GM12878 (cell line): ENCODE results near the gene GATAD2B. TPM values are rescaled to one million over a fixed set of nuclear protein-coding genes. Genes with fewer than 3 reads are reported as not detected.

Source experiments
- ATAC-seq: fragments of 200-7000 bp; cut with Tn5 transposase; 3 replicates; pipeline ENCODE4 v1.9.1; 2020; ENCODE audit warnings: mild to moderate bottlenecking, moderate library complexity
- BruUV-seq: library from RNA; stranded (reverse); fragments of 400-500 nt; replicated peaks from 2 replicates; lab custom pipeline; 2021; lab: Mats Ljungman, UMichigan
- CTCF ChIA-PET: fragments of 300-600 bp; sonication (Branson Sonifier 250); formaldehyde crosslinking; extraction: SDS; loops from one replicate; lab custom pipeline; 2021; ENCODE audit warnings: inconsistent platforms; lab: Yijun Ruan, JAX
- POLR2A ChIA-PET: fragments of 350-600 bp; formaldehyde crosslinking; extraction: SDS; loops from one replicate; lab custom pipeline; 2021; ENCODE audit warnings: inconsistent platforms; lab: Charles Lee
- RAD21 ChIA-PET: fragments of 300-600 bp; sonication (Branson Sonifier 250); formaldehyde crosslinking; loops from one replicate; lab custom pipeline; 2023; ENCODE audit warnings: antibody characterized with exemption; ENCODE audit not compliant: unreplicated experiment; lab: Charles Lee
- SMC1A ChIA-PET: fragments of 300-600 bp; sonication (Branson Sonifier 250); formaldehyde crosslinking; loops from one replicate; lab custom pipeline; 2023; ENCODE audit not compliant: unreplicated experiment, uncharacterized antibody; lab: Charles Lee
- DNase-seq: peaks from one replicate; pipeline ENCODE4 v3.0.0-alpha.2; 2011; ENCODE audit warnings: low read depth, low spot score
- FAIRE-seq: peaks from 3 replicates; lab custom pipeline; 2011; peaks lifted over from hg19 to GRCh38; lab: Jason Lieb, UNC
- H2AFZ ChIP-seq: 2 replicates; pipeline ENCODE4 v1.6.0; 2011; ENCODE audit warnings: low read depth, low read length, control low read depth; ENCODE audit not compliant: control insufficient read depth
- H3K27ac ChIP-seq: 2 replicates; pipeline ENCODE4 v1.5.1; 2011; ENCODE audit warnings: control low read depth; ENCODE audit not compliant: control insufficient read depth, insufficient read depth
- H3K27me3 ChIP-seq, 2 experiments: replicated peaks in 1 of 2; 2 replicates each; pipeline versions ENCODE4 v1.6.0 to v1.6.1; 2011; ENCODE audit warnings: low read length in 1 of 2; ENCODE audit not compliant: control insufficient read depth in 2 of 2, insufficient read depth in 2 of 2
- H3K36me3 ChIP-seq, 2 experiments: 2 replicates each; pipeline ENCODE4 v1.5.1; 2011; ENCODE audit warnings: low read length in 1 of 2; ENCODE audit not compliant: control insufficient read depth in 2 of 2, insufficient read depth in 2 of 2
- H3K4me1 ChIP-seq: 2 replicates; pipeline ENCODE4 v1.6.1; 2011; ENCODE audit warnings: mild to moderate bottlenecking, low read length, moderate library complexity, mixed read lengths; ENCODE audit not compliant: control insufficient read depth, insufficient read depth
- H3K4me2 ChIP-seq: 2 replicates; pipeline ENCODE4 v1.6.0; 2011; ENCODE audit warnings: control low read depth; ENCODE audit not compliant: control insufficient read depth, insufficient read depth
- H3K4me3 ChIP-seq: fragments of 200-600 bp; sonication (generic); 2 replicates; pipeline ENCODE4 v1.5.1; 2016
- H3K79me2 ChIP-seq: 2 replicates; pipeline ENCODE4 v1.6.0; 2011; ENCODE audit warnings: low read length; ENCODE audit not compliant: control insufficient read depth, insufficient read depth
- H3K9ac ChIP-seq: 2 replicates; pipeline ENCODE4 v1.8.0; 2011; ENCODE audit warnings: low read length, control low read depth, mixed read lengths; ENCODE audit not compliant: control insufficient read depth, insufficient read depth
- H3K9me3 ChIP-seq: replicated peaks from 3 replicates; pipeline ENCODE4 v1.5.1; 2011; ENCODE audit warnings: mild to moderate bottlenecking, low read length; ENCODE audit not compliant: control insufficient read depth, insufficient read depth
- H4K20me1 ChIP-seq: 2 replicates; pipeline ENCODE4 v1.6.0; 2011; ENCODE audit not compliant: control insufficient read depth, insufficient read depth
- CBX5 ChIP-seq: sonication (generic); IDR thresholded peaks from 2 replicates; pipeline ENCODE4 v1.6.1; 2016; ENCODE audit warnings: low read depth, moderate library complexity, mild to moderate bottlenecking, inconsistent platforms
- CEBPB ChIP-seq, 2 experiments: fragments of 150-350 bp in 1 of 2; IDR thresholded peaks; 2 replicates each; pipeline ENCODE4 v1.6.1; 2012 to 2014; ENCODE audit warnings: low read depth in 2 of 2, low read length in 2 of 2, borderline replicate concordance in 1 of 2, inconsistent platforms in 1 of 2
- CHD4 ChIP-seq: fragments of 200-600 bp; sonication (generic); IDR thresholded peaks from 2 replicates; pipeline ENCODE4 v1.6.1; 2016; ENCODE audit warnings: mild to moderate bottlenecking
- CREM ChIP-seq: IDR thresholded peaks from 2 replicates; pipeline ENCODE4 v1.6.1; 2014; ENCODE audit warnings: antibody characterized with exemption, low read depth
- EGR1 ChIP-seq, 2 experiments: IDR thresholded peaks; 1 replicate in 1 of 2; 2 replicates in 1 of 2; pipeline ENCODE4 v1.6.1; 2011 to 2012; ENCODE audit warnings: low read depth in 2 of 2, low read length in 2 of 2, borderline replicate concordance in 1 of 2, mild to moderate bottlenecking in 1 of 2, moderate library complexity in 1 of 2
- ETV6 ChIP-seq, 2 experiments: fragments of 450-650 bp in 1 of 2; IDR thresholded peaks in 1 of 2; conservative IDR thresholded peaks in 1 of 2; 2 replicates each; pipeline ENCODE4 v1.6.1; 2014; ENCODE audit warnings: antibody characterized with exemption in 1 of 2, borderline replicate concordance in 1 of 2, low read depth in 1 of 2, mild to moderate bottlenecking in 1 of 2, moderate library complexity in 1 of 2
- FOXM1 ChIP-seq: IDR thresholded peaks from 2 replicates; pipeline ENCODE4 v1.6.1; 2012; ENCODE audit warnings: low read depth, mild to moderate bottlenecking, inconsistent platforms, low read length, moderate library complexity
- HDAC6 ChIP-seq: fragments of 200-600 bp; sonication (generic); IDR thresholded peaks from one replicate; pipeline ENCODE4 v1.8.0; 2017; ENCODE audit warnings: antibody characterized with exemption; ENCODE audit not compliant: unreplicated experiment
- IKZF1 ChIP-seq: fragments of 450-650 bp; conservative IDR thresholded peaks from 2 replicates; pipeline ENCODE4 v1.6.1; 2017; ENCODE audit warnings: antibody characterized with exemption, mild to moderate bottlenecking
- MLLT1 ChIP-seq: fragments of 450-650 bp; IDR thresholded peaks from 2 replicates; pipeline ENCODE4 v1.6.1; 2016; ENCODE audit warnings: mild to moderate bottlenecking
- MTA2 ChIP-seq: fragments of 450-650 bp; IDR thresholded peaks from 2 replicates; pipeline ENCODE4 v1.6.1; 2016; ENCODE audit warnings: low read depth, mild to moderate bottlenecking, moderate library complexity
- MTA3 ChIP-seq: IDR thresholded peaks from 2 replicates; pipeline ENCODE4 v1.6.1; 2012; ENCODE audit warnings: low read length, inconsistent platforms, borderline replicate concordance
- MYC ChIP-seq: IDR thresholded peaks from 2 replicates; pipeline ENCODE4 v1.6.1; 2011; ENCODE audit warnings: mild to moderate bottlenecking, low read length, moderate library complexity, inconsistent platforms; ENCODE audit not compliant: insufficient read depth, insufficient replicate concordance, insufficient read length, severe bottlenecking
- POLR2AphosphoS5 ChIP-seq: IDR thresholded peaks from 2 replicates; pipeline ENCODE4 v1.6.1; 2011; ENCODE audit warnings: mild to moderate bottlenecking, low read length, inconsistent platforms
- RAD21 ChIP-seq: IDR thresholded peaks from 2 replicates; pipeline ENCODE4 v1.6.1; 2011; ENCODE audit warnings: mild to moderate bottlenecking, low read depth, low read length, moderate library complexity; ENCODE audit not compliant: insufficient read depth
- SKIL ChIP-seq: fragments of 450-650 bp; IDR thresholded peaks from 2 replicates; pipeline ENCODE4 v1.6.1; 2017; ENCODE audit warnings: mild to moderate bottlenecking, low read depth, inconsistent platforms; ENCODE audit not compliant: poor library complexity, severe bottlenecking
- SMARCA5 ChIP-seq: fragments of 450-650 bp; IDR thresholded peaks from 2 replicates; pipeline ENCODE4 v1.6.1; 2017; ENCODE audit warnings: mild to moderate bottlenecking
- STAT3 ChIP-seq: IDR thresholded peaks from 2 replicates; pipeline ENCODE4 v1.6.1; 2011; ENCODE audit warnings: low read depth, low read length, improper control_type of control experiment
- WGBS: methylation state at CpG from one replicate; pipeline ENCODE4 v1.1.6; 2016; ENCODE audit warnings: low lambda C conversion rate; ENCODE audit not compliant: insufficient replicate concordance, insufficient coverage; ENCODE audit errors: missing lambda C conversion rate; 5-methylcytosine and 5-hydroxymethylcytosine counted together
- in situ Hi-C: fragments of 300-500 bp; cut with MboI; formaldehyde crosslinking; loops from 9 replicates; pipeline ENCODE4 v1.14.3; 2018; ENCODE audit warnings: mixed read lengths
- intact Hi-C: fragments of 100-400 bp; cut with micrococcal nuclease; formaldehyde crosslinking; loops from one replicate; pipeline ENCODE4 v1.14.2; 2022; ENCODE audit not compliant: unreplicated experiment
- polyA plus RNA-seq, 11 experiments: library from polyadenylated mRNA; depleted of rRNA in 4 of 11; unstranded in 6 of 11; stranded (reverse) in 5 of 11; fragments of >200 nt; fragmentation: Nextera tagmentation in 4 of 11; fragmentation: Illumina TruSeq in 1 of 11; extraction: Ambion mirVana in 4 of 11; extraction: Trizol in 1 of 11; gene quantifications; 1 replicate in 1 of 11; 2 replicates in 10 of 11; pipeline versions ENCODE4 v1.2.1 to v1.2.3, GENCODE V29; 2011 to 2016; ENCODE audit warnings: inconsistent platforms in 2 of 11, missing spikeins in 2 of 11, low read depth in 1 of 11
- total RNA-seq, 4 experiments: library from RNA; depleted of rRNA in 3 of 4; stranded (reverse); fragments of >200 nt in 3 of 4; fragmentation: Illumina TruSeq in 1 of 4; extraction: Trizol in 1 of 4; gene quantifications; 2 replicates each; pipeline versions ENCODE4 v1.2.1 to v1.2.3, GENCODE V29; 2013 to 2021

GATAD2B gene
- total and polyA plus RNA-seq, 10 of the 15 experiments (the other 5 are each of a cell fraction or from before 2014, with no cell fraction given): 2.4 to 63.1 (median 8.7) TPM

- TF ChIP-seq MTA3 (peak; percentile 95; the same call in 1 of the 2 replicates), EGR1 (IDR thresholded peaks at IDR 0.05; ENCODE audit: borderline replicate concordance in 1 of 2, low read depth in 2 of 2, low read length in 2 of 2) (peak in 1 of 2 experiments; percentile 32; a peak in 1 of 3 replicates), CREM (no peak), IKZF1 (0 out of 2 replicates have a peak, but pooled peaks have one; percentile 5), SKIL (peak; percentile 62), SMARCA5 (peak; percentile 64; the same call in 1 of the 2 replicates)
Observed at GRCh38 chr1:153945131-153945794, 22.5 kb upstream of the GATAD2B start (continued).

- ChIA-PET CTCF (interaction anchor here (0.6 to 4.8 kb wide), 9 partner anchors 21 to 266 kb away, joined by 3 to 54 read pairs (median 20); partner anchors contain the start of genes CREB3L4, GATAD2B, NPR1 and RAB13), RAD21 (interaction anchor here (0.9 to 4.9 kb wide), 16 partner anchors 12 to 153 kb away, joined by 3 to 55 read pairs (median 11); partner anchors contain the start of genes CREB3L4, CRTC2, GATAD2B and JTB), SMC1A (interaction anchor here (0.7 to 4.5 kb wide), 21 partner anchors 9 to 273 kb away, joined by 3 to 59 read pairs (median 5); partner anchors contain the start of genes CREB3L4, GATAD2B, RPS27 and SLC39A1), POLR2A (interaction anchor here (0.6 to 5.3 kb wide), 14 partner anchors 10 to 147 kb away, joined by 3 to 83 read pairs (median 8); partner anchors contain the start of genes CREB3L4, GATAD2B, JTB and RAB13)
- intact Hi-C loops: loop anchor here (1.0 to 2.0 kb wide), 2 partner anchors 22 to 23 kb away; partner anchors contain the start of genes CREB3L4 and GATAD2B
- Histone ChIP-seq H4K20me1 (no peaks in the 10 kb centered on the region), H3K4me3 (peak overlapping the region; percentile 100), H3K27ac (peak overlapping the region; percentile 95), H3K79me2 (peaks cover 28% of the 10 kb centered on the region), H3K4me2 (peak overlapping the region; percentile 100), H3K4me1 (peaks cover 18% of the 10 kb centered on the region), H3K36me3 (peaks cover 21% of the 10 kb centered on the region in 2 experiments; a peak in 3 of 4 replicates), H3K9me3 (no peaks in the 10 kb centered on the region), H2AFZ (peak overlapping the region; percentile 62), H3K27me3 (no peaks in the 10 kb centered on the region), H3K9ac (peak overlapping the region; percentile 99)
- WGBS: 2% methylated on average over 3 of the region's 3 CpGs
- TSS peak; percentile 56 for BruUV-seq
- in situ Hi-C loops: no loop called here
- DNase-seq: no peak
- no peak for FAIRE-seq
- no peak for ATAC-seq
- TF ChIP-seq POLR2AphosphoS5: no peak
- TF ChIP-seq CHD4: no peak
- no peak for TF ChIP-seq MTA2
- no peak for TF ChIP-seq MYC
- no peak for TF ChIP-seq MLLT1
- no peak for TF ChIP-seq HDAC6
- no peak for TF ChIP-seq ETV6 (conservative IDR thresholded peaks at IDR 0.05 in 1 of 2, IDR thresholded peaks at IDR 0.05 in 1 of 2; ENCODE audit: borderline replicate concordance in 1 of 2, low read depth in 1 of 2)
- TF ChIP-seq RAD21: no peak
- TF ChIP-seq FOXM1: no peak
- no peak for TF ChIP-seq CBX5
- TF ChIP-seq CEBPB (IDR thresholded peaks at IDR 0.05; ENCODE audit: borderline replicate concordance in 1 of 2, low read depth in 2 of 2, low read length in 2 of 2): no peak
- TF ChIP-seq STAT3: no peak
- no peak for TF ChIP-seq CREM
Observed at GRCh38 chr1:153944827-153945117, 22.0 kb upstream of the GATAD2B start.
